ENCODE data around the gene CCNF. TPM values are rescaled to one million over a fixed set of nuclear protein-coding genes. Genes with fewer than 3 reads are reported as not detected.
A peak's percentile ranks its signal among the peaks of the same experiment; 100 is the strongest.

The CCNF gene
- total RNA-seq, 2 donors from 2014 or later, result 59.6 to 64.5 TPM

DNA sequence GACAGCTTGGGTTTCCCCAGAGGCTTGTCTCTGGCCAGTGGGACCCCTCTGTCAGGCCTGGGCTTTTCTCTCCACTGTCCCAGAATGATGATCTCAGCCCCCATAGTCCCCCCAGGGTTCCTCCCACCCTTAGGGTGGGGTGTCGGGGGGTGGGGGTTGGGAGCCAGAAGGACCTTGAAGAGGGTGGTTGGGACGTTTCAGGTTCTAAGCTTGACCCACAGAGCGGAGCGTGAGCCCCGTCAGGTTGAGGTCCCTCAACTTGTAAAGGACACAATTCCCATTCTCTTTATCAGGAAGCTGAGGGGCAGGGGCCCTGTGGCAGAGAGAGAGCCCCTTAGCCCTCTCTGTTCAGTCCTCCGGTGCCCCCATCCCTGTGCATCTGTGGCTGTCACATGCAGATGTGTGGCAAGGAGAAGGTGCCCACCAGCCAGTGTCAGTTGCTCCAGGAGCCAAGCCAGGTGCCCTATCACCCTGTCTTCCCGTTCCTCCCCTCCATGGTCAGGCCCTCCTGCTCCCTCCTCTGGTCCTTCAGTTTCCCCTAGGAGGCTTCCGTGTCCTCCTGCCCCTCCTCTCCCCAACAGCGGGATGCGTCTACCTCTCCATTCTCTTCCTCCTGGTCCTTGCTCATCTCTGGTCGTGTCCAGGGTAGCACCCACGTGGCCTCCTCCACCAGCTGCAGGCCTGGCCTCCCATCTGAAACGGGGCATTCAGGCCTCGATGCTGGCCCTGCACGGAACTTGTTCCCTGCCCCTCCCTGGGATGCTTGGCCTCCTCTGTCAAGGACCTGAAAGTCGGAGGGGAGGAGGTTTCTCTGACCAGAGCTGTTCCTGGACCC, 40.4 kb downstream of the CCNF start:
- Mint-ChIP-seq H3K9me3 (no peaks in the 10 kb centered on the region), H3K4me1 (peaks cover 5% of the 10 kb centered on the region), H3K36me3 (ENCODE audit: low read depth) (no peaks in the 10 kb centered on the region), H3K27me3 (peaks cover 11% of the 10 kb centered on the region), H3K27ac (no peak overlapping the region), H3K4me3 (peak overlapping the region; percentile 9)
- no peak for ATAC-seq (replicated peaks)

DNA sequence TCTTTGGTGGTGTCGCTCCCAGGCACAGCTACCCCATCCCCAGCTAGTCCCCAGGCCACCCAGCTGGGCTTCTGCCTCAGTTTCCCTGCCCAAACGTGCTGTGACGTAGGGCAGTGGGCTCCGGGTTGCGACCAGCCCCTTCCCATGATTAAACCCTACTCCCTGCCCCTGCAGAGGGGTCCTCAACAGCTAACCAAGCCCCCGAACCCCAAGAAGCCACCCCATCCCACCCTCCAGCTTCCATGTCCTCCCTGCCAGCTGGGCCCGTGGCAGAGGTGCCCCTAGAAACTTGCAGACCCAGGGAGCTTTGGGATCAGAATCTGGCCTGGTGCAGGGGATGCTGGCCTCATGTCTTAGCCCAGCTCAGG, 41.0 kb downstream of the CCNF start:
- Mint-ChIP-seq H3K36me3 (ENCODE audit: low read depth) (no peaks in the 10 kb centered on the region), H3K27me3 (peaks cover 11% of the 10 kb centered on the region), H3K27ac (no peak overlapping the region)

DNA sequence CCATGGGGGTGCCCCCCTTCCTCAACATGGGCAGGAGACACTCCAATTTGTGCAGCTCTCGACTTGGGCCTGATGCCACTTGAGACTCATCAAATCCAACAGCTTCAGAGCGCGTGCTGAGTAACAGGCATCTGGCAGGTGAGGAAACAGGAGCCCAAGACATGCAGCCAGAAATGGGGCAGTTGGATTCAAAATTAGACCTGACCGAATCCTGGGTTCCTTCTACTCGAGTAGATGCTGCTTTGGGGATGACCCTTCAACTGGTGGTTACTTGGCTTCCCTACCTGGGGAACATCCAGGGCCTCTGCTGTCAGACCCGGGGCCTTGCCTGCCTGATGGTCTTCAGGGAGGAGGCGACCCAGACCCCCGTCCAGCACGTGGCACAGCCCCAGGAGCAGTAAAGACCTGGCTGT, 41.4 kb downstream of the CCNF start:
- no peak for ATAC-seq (replicated peaks)
- Mint-ChIP-seq H3K27ac (no peak overlapping the region), H3K27me3 (peaks cover 11% of the 10 kb centered on the region), H3K4me3 (peak overlapping the region; percentile 9), H3K36me3 (ENCODE audit: low read depth) (no peaks in the 10 kb centered on the region), H3K4me1 (peaks cover 5% of the 10 kb centered on the region), H3K9me3 (no peaks in the 10 kb centered on the region)

More for the DNA sequence above, 41.0 kb downstream of the CCNF start:
- H3K4me1 Mint-ChIP-seq, result peaks cover 5% of the 10 kb centered on the region
- no peaks in the 10 kb centered on the region for H3K9me3 Mint-ChIP-seq
- no peak for ATAC-seq (replicated peaks)
- peak overlapping the region; percentile 9 for H3K4me3 Mint-ChIP-seq

DNA sequence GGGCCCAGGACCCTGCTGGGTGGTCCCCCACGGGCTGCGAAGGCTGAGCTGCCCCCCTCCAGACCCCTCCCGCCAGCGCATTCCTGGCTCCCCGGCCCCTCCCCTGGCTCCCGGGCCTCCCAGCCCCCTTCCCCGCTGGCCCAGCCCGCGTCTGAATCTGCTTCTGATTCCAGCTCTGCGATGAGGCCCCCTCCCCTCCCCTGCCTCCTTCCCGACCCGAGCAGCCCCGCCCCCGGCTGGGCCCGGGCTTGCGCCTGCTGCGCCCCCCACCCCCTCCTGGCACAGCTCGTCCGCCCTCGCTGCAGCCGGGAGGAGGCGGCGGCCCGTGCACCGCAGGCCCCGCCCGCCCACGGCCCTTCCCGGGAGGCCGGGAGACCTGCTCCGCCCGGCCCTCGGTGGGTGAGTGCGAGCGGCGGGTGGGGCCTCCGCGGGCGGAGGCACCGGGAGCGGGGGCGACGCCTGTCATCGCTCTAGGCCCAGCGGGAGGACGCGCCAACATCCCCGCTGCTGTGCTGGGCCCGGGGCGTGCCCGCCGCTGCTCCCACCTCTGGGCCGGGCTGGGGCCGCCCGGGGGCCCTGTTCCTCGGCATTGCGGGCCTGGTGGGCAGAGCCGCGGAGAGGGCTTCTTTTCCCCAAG, 41.9 kb downstream of the CCNF start, which contains the start of gene NTN3:
NTN3 (plus strand) TSS at position 282 of the 637 bp plus-strand sequence. CDS start 405 bp downstream, outside the sequence.
- Mint-ChIP-seq H3K9me3 (no peaks in the 10 kb centered on the region), H3K36me3 (ENCODE audit: low read depth) (no peaks in the 10 kb centered on the region), H3K27me3 (peaks cover 11% of the 10 kb centered on the region), H3K27ac (no peak within 1 kb of the TSS), H3K4me1 (peaks cover 7% of the 10 kb centered on the region), H3K4me3 (peak within 1 kb of the TSS; percentile 9)
- ATAC-seq (replicated peaks), result no peak

DNA sequence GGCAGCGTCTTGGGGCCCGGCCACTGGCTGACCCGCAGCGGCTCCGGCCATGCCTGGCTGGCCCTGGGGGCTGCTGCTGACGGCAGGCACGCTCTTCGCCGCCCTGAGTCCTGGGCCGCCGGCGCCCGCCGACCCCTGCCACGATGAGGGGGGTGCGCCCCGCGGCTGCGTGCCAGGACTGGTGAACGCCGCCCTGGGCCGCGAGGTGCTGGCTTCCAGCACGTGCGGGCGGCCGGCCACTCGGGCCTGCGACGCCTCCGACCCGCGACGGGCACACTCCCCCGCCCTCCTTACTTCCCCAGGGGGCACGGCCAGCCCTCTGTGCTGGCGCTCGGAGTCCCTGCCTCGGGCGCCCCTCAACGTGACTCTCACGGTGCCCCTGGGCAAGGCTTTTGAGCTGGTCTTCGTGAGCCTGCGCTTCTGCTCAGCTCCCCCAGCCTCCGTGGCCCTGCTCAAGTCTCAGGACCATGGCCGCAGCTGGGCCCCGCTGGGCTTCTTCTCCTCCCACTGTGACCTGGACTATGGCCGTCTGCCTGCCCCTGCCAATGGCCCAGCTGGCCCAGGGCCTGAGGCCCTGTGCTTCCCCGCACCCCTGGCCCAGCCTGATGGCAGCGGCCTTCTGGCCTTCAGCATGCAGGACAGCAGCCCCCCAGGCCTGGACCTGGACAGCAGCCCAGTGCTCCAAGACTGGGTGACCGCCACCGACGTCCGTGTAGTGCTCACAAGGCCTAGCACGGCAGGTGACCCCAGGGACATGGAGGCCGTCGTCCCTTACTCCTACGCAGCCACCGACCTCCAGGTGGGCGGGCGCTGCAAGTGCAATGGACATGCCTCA, 42.6 kb downstream of the CCNF start:
- no peak for ATAC-seq (replicated peaks)
- H3K4me3 Mint-ChIP-seq, result no peak overlapping the region

DNA sequence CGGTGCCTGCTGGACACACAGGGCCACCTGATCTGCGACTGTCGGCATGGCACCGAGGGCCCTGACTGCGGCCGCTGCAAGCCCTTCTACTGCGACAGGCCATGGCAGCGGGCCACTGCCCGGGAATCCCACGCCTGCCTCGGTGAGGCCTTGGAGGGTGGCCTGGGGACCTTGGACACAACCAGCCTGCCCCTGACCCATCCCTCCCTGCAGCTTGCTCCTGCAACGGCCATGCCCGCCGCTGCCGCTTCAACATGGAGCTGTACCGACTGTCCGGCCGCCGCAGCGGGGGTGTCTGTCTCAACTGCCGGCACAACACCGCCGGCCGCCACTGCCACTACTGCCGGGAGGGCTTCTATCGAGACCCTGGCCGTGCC, 43.2 kb downstream of the CCNF start:
- Mint-ChIP-seq H3K4me1 (peaks cover 16% of the 10 kb centered on the region), H3K27ac (no peak overlapping the region), H3K27me3 (peaks cover 11% of the 10 kb centered on the region), H3K4me3 (peak overlapping the region; percentile 52), H3K36me3 (ENCODE audit: low read depth) (no peaks in the 10 kb centered on the region), H3K9me3 (no peaks in the 10 kb centered on the region)
- no peak for ATAC-seq (replicated peaks)

More for the DNA sequence above, 42.6 kb downstream of the CCNF start:
- Mint-ChIP-seq H3K27ac (no peak overlapping the region), H3K36me3 (ENCODE audit: low read depth) (no peaks in the 10 kb centered on the region), H3K9me3 (no peaks in the 10 kb centered on the region), H3K4me1 (peaks cover 14% of the 10 kb centered on the region), H3K27me3 (peaks cover 11% of the 10 kb centered on the region)

DNA sequence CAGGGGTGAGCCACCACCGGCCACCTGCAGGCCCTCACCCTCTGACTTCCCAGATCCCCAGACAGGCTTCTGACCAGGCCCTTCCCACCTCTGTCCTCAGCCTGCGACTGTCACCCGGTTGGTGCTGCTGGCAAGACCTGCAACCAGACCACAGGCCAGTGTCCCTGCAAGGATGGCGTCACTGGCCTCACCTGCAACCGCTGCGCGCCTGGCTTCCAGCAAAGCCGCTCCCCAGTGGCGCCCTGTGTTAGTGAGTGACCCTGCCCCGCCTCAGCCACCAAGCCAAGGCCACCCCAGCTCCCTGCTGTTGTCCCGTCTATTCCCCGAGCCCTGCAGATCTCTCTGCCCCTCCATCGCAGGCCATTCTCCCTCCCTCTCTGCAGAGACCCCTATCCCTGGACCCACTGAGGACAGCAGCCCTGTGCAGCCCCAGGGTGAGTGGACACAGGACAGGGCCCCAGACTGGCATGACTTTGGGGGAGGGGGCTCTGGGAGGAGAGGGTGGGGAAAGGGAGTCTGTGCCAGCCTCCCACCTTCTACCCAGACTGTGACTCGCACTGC, 43.7 kb downstream of the CCNF start:
- peak overlapping the region; percentile 52 for H3K4me3 Mint-ChIP-seq
- peaks cover 11% of the 10 kb centered on the region for H3K27me3 Mint-ChIP-seq
- peaks cover 21% of the 10 kb centered on the region for H3K4me1 Mint-ChIP-seq
- no peaks in the 10 kb centered on the region for H3K9me3 Mint-ChIP-seq
- ATAC-seq (replicated peaks), result no peak
- no peak overlapping the region for H3K27ac Mint-ChIP-seq
- no peaks in the 10 kb centered on the region for H3K36me3 Mint-ChIP-seq (ENCODE audit: low read depth)

DNA sequence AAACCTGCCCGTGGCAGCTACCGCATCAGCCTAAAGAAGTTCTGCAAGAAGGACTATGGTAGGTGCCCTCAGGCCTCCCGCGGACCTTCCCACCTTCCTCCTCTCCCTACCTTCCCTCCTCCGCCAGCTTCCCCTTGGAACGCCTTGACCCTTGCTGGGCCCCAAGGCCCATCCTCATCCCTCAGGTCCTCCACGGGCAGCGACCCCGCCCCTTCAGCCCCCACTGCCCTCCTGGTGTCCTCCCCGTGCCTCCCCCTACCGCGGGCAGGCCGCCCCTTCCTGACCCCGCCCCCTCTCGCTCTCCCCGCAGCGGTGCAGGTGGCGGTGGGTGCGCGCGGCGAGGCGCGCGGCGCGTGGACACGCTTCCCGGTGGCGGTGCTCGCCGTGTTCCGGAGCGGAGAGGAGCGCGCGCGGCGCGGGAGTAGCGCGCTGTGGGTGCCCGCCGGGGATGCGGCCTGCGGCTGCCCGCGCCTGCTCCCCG, 44.2 kb downstream of the CCNF start:
- Mint-ChIP-seq H3K9me3 (no peaks in the 10 kb centered on the region), H3K4me1 (peaks cover 21% of the 10 kb centered on the region), H3K36me3 (ENCODE audit: low read depth) (no peaks in the 10 kb centered on the region), H3K4me3 (peak overlapping the region; percentile 52), H3K27me3 (peaks cover 11% of the 10 kb centered on the region), H3K27ac (no peak overlapping the region)
- ATAC-seq (replicated peaks), result peak; percentile 1

DNA sequence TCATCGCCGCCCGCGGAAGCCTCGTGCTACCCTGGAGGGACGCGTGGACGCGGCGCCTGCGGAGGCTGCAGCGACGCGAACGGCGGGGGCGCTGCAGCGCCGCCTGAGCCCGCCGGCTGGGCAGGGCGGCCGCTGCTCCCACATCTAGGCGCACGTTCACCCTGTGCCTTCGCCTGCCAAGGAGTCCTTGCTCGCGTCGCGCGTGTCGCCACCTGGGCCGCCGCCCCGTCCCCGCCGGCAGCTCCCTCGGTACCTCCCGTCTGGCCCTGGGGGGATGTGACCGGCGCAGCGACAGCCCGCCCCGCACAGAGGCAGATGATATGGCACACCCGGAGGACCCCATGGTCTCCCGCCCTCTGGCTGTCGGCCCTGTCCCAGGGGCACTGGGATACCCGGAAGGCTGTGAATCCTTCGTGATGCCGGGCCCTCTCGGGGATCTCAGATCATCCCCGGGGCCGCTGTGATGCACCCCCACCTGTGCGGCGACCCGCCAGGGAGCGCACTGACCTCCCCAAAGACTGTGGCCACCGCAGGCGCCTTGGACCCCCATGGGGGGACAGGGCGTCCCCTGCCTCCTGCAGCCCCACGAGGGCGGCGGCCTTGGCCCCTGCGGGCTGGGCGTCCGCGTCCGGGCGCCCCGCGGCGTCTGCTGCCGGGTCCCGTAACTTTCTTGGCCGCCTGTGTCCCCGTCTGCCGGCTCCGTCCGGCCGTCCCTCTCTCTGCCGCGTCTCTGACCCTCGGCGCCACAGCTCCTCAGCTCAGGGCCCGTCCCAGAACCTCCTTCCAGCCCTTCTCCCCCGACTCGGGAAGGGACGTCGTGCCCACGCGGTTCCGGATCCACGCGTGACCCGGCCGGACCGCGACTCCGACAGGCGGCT, 45.0 kb downstream of the CCNF start:
- Mint-ChIP-seq H3K4me1 (peaks cover 21% of the 10 kb centered on the region), H3K27ac (no peak overlapping the region)

DNA sequence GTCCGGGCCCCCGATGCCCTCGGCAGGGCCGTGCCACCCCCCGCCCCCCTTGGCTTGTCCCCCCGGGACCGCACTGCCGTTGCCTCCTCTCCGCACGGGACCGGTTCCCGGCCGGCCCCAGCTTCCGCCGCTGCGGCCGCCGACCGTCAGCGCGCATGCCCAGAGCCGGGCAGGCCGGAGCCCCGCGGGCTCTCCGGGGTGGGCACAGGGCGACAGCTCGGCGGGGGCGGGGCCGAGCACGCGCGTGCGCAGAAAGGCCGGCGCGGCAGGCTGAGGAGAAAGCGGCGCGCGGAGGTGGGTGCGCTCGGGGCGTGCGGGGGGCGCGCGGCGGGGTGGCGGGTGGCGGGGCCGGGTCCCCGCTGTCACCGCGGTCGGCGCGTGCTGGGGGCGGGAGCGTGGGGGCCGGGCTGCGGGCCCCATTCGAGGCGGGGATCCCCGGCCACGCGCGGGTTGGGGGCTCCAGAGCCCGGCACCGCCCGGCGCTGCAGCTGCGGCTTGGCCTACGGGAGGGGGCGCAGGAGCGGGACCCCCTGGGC, 45.7 kb downstream of the CCNF start, which contains the start of gene TBC1D24:
TBC1D24 (plus strand) TSS at position 251 of the 536 bp plus-strand sequence. CDS start 21,022 bp downstream, outside the sequence.
- Mint-ChIP-seq H3K4me3 (peak within 1 kb of the TSS; percentile 60), H3K36me3 (ENCODE audit: low read depth) (no peaks in the 10 kb centered on the region), H3K4me1 (peaks cover 18% of the 10 kb centered on the region), H3K27me3 (peaks cover 6% of the 10 kb centered on the region), H3K9me3 (no peaks in the 10 kb centered on the region), H3K27ac (no peak within 1 kb of the TSS)
- peak; percentile 80 for ATAC-seq (replicated peaks)

More for the DNA sequence above, 45.0 kb downstream of the CCNF start:
- H3K36me3 Mint-ChIP-seq (ENCODE audit: low read depth), result no peaks in the 10 kb centered on the region
- peak overlapping the region; percentile 41 for H3K4me3 Mint-ChIP-seq
- H3K9me3 Mint-ChIP-seq, result no peaks in the 10 kb centered on the region
- ATAC-seq (replicated peaks), result peak; percentile 68
- peaks cover 11% of the 10 kb centered on the region for H3K27me3 Mint-ChIP-seq

DNA sequence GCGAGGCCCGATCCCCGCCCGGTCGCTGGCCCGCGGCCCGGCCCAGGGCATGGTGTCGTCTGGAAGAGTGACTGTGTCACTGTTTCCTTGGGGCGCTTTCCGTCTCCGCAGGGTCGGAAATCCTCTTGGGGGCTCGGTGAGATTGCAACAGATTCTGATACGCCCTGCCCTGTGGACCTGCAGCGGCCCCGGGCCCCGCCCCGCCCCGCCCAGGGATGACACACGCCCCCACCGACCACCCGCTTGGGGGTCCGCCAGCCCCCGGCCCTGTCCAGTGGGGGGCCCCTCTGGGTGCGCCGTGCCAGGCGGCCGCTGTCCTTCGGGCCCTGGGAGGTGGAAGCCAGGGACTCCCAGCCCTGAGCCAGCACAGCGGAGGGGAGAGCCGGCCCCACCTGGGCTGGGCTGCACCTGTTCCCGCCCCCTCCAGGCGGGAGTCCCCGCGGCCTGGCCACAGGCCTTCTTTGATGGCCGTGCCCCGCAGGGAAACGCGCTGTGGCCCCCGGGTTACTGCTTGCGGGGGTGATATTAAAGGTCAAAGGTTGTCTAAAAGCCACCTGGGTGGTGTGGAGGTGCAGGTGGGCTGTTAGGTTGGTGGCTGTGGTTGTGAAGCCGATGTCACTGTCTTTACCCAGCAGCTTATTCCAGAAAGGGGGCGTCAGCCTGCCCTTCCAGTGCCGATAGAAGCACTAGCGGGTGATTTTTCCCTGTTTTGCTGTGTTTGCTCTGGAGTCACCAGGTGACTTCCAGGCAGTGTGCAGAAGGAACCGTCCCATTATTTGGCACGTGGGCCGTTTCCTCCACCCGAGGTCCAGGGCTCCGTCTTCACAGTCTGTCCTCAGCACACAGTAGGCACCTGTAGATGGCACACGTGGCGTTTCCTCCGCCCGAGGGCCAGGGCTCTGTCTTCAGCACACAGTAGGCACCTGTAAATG, 46.4 kb downstream of the CCNF start:
- peak; percentile 46 for ATAC-seq (replicated peaks)
- H3K27ac Mint-ChIP-seq, result no peak overlapping the region
- peaks cover 17% of the 10 kb centered on the region for H3K4me1 Mint-ChIP-seq
- H3K4me3 Mint-ChIP-seq, result peak overlapping the region; percentile 60
- H3K36me3 Mint-ChIP-seq (ENCODE audit: low read depth), result no peaks in the 10 kb centered on the region
- no peaks in the 10 kb centered on the region for H3K9me3 Mint-ChIP-seq
- no peaks in the 10 kb centered on the region for H3K27me3 Mint-ChIP-seq

DNA sequence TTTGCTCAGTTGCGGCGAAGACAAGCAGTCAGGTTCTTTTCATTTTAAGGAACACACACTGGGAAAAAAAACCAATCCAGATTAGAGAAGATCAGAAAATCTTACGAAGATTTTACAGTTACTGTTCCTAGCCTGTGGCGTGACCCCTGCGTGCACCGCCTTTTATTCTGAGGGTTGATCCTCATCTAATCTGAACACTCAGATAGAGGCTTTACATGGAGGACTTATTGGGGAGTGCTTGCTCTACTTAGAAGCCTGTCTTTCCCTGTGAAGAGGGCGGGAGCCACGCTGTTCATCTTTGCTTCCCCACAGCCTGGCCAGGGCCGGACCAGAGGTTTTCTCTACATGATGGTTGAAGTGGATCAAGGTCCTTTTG, 47.1 kb downstream of the CCNF start:
- Mint-ChIP-seq H3K36me3 (ENCODE audit: low read depth) (no peaks in the 10 kb centered on the region), H3K27ac (no peak overlapping the region), H3K4me3 (peak overlapping the region; percentile 60), H3K27me3 (no peaks in the 10 kb centered on the region), H3K9me3 (no peaks in the 10 kb centered on the region), H3K4me1 (peaks cover 17% of the 10 kb centered on the region)
- ATAC-seq (replicated peaks), result no peak

Measured in activated T-helper 17 cell treated with anti-CD3 and anti-CD28 coated beads, Interleukin-2, amount 50 U/mL, for 72 hours (primary cell).